GM12875 (cell line): ENCODE data around the gene UBE2L5.

Experiments used
- H3K4me3 ChIP-seq: one replicate; pipeline ENCODE4 v1.5.1; 2011; ENCODE audit warnings: low read depth, low read length, control low read depth
- TF ChIP-seq, protein P1 (sequence below): IDR thresholded peaks from 2 replicates; pipeline ENCODE4 v1.5.1; 2011; ENCODE audit warnings: low read depth, mild to moderate bottlenecking, control low read depth, inconsistent platforms, low read length, moderate library complexity, borderline replicate concordance; ENCODE audit not compliant: insufficient read depth

Gene UBE2L5

DNA sequence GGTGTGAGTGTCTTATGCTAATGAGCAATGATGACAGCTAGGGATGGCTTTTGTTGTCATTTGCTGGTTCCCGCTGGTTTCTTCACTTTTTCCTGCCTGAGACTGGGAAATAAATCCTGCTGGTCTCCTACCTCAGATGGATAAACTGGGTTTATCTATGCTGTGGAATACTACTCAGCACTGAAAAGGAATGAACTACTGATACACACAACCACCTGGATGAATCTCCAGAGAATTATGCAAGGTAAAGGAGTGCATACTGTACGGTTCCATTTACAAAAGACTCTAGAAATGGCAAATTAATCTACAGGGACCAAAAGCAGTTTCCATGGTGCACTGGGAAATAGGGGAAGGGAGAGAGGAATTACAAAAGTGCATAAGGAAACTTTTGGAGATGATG is 41.2 kb upstream of the UBE2L5 start:
- TF ChIP-seq, protein P1, sequence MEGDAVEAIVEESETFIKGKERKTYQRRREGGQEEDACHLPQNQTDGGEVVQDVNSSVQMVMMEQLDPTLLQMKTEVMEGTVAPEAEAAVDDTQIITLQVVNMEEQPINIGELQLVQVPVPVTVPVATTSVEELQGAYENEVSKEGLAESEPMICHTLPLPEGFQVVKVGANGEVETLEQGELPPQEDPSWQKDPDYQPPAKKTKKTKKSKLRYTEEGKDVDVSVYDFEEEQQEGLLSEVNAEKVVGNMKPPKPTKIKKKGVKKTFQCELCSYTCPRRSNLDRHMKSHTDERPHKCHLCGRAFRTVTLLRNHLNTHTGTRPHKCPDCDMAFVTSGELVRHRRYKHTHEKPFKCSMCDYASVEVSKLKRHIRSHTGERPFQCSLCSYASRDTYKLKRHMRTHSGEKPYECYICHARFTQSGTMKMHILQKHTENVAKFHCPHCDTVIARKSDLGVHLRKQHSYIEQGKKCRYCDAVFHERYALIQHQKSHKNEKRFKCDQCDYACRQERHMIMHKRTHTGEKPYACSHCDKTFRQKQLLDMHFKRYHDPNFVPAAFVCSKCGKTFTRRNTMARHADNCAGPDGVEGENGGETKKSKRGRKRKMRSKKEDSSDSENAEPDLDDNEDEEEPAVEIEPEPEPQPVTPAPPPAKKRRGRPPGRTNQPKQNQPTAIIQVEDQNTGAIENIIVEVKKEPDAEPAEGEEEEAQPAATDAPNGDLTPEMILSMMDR: no peak
- H3K4me3 ChIP-seq: no peak overlapping the region

DNA sequence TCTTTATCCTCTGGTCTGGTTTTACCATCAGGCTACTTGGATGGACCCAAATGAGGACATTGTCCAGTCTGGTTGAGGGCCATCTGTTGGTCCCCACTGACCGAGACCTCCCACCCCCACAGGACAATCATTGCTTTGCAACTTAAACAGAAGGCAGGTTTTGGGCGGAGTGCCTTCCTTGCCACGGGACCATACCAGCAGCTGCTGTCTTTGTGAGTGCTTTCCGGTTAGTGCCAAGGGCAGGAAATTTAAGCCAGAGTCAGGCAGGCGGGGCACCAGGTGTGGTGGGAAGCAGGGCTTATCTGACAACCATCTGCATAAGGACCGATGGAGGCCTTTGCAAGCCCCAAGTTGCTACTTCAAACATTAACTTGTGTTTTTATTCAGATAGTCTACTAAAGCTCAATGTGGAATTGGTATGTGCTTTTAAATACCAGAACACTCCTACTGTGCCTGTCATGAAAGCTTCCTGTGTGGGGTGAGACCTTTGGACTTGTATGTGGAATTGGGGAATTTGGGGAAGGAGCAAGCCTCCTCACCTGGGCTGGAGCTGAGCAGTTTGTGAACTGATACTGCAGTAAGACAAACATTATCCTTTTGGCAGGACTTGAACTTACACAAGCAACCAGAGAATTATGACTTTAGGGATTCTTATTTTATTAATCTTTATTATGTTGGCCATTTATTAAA is 39.3 kb upstream of the UBE2L5 start:
- TF ChIP-seq, protein P1: no peak
- H3K4me3 ChIP-seq: no peak overlapping the region

DNA sequence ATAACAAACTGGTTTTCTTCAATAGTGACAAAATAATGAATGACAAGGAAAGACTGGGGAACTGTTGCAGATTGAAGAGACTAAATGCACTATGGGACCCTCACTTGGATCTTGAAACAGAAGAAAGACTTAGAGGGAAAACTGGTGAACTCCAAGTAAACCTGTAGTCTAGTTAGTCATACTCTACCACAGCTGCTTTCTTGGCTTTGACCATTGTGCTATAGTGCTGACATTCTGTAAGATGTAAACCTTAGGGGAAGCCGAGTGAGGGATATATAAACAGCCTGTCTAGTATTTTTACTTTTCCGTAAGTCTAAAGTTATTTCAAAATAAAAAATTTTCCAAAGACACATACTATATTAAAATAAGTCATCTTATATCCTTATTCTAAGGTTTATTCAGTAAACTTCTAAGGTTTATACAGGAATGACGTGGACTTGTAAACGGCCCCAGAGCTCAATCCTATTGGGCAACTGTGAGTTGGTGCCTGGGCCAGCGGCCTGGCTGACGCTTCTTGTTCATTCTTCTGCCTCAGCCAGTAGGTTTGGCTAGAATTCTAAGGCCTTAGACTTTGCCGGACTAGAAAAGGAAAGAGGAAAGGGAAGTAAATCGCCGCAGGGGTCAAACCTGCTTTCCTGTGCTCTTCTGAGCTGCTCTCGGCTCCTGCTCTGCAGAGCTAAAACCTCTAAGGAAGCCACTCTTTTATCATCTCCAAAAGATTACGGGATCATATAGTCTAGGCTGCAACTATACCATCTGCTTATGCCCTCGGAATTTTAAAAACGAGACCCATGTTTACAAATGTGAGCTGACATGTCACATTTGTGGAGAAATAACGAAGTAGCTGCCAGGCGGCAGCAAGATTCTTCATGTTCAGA is 33.6 kb upstream of the UBE2L5 start:
- H3K4me3 ChIP-seq: no peak overlapping the region
- TF ChIP-seq, protein P1: no peak

DNA sequence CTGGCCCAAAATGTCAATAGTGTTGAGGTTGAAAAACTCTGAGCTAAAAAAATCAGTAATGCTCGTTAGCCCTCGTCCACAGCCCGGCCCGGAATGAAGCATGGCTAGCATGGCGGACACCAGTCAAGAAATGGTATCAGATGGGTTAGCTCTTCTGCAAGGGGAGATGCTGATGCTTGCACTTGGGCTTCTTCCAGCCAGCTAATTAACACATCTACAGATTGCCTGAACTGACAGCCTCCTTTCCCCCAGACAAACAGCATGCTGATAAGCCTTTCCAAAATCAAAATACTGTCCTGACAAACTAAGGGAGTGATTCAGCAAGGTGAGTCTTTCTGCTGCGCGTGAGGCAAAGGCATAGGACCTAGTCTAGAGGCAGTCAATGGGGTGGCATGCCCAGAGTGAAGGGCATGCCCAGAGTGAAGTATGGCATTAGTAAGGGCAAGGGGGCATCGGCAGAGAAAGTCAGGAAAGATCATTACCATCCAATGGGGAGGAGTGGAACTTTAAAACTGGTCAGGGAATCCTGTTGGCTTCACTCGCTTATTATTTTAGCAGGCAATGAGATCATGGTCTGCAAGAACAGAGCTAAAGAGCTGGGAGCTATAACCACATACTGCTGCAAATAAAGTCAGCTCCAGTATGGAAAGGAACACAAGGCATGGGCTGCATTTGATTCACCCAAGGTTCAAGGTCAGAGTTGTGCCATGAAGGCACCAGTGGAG is 30.2 kb upstream of the UBE2L5 start:
- no peak overlapping the region for H3K4me3 ChIP-seq
- TF ChIP-seq, protein P1: no peak

DNA sequence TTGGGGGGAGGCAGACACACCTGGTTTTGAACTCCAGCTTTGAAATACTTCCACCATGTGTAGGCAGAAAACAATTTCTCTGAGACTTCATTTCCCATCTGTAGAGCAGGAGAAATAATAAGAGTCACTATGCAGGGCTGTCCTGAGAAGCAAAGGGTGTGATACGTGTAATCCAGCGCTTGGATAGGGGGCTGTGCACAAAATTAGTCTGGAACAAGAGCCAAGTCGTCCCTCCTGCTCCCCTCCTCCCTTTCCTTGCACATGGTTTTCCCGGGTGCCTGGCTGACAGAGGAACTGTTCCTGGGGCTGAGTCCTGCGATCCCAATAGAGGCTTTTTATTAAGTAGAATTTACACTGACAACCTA is 29.6 kb upstream of the UBE2L5 start:
- TF ChIP-seq, protein P1: no peak
- no peak overlapping the region for H3K4me3 ChIP-seq

DNA sequence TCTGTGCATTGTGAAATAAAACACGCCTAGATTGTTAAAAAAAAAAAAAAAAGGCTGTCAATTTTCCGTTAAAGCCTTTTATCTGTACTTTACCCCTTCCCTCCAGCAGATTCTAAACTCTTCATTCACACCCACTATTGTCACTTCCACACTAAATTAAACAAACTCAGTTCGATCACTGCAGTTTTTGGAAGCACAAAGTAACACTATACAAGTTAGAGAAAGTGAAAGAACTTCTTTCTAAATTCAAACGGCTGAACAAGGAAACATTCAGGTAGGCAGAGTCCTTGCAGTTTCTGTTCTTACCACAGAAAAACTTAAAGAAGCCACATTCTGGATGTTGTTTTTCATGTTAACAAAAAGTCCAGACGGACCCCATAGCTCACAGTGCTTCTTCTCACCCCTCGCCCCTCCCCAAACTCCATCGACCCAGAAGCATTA is 27.5 kb upstream of the UBE2L5 start:
- TF ChIP-seq, protein P1: no peak
- H3K4me3 ChIP-seq: peak overlapping the region; percentile 50
